ENCODE results near the gene AMPH.
"Not testable (repeated sequence)": the region's sequence is repeated elsewhere in the genome, so short reads cannot be mapped to it uniquely, and the experiment has no call there.

Gene AMPH

DNA sequence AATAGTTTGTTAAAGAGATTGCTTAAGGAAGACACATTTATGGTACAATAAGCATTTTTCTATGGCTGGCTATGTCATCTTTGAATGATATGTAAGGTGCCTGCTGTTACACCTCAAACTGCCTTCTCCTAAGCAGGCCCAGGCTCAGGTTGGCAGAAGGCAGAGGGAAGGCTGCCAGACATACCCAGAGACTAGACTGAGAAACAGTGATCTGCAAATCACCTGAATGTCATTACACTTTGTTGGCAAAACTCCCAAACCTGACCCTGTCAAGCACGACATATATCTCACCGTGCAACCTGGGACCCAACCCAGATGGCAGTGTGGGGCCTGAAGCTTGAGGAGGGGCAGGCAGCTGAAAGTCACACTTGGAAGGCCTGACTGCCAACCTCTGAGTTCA lies 221.1 kb downstream of the AMPH start:
- Histone ChIP-seq H3K9ac (ENCODE audit: low read depth, low read length) (no peak overlapping the region), H3K27ac (ENCODE audit: low read length) (no peak overlapping the region)

DNA sequence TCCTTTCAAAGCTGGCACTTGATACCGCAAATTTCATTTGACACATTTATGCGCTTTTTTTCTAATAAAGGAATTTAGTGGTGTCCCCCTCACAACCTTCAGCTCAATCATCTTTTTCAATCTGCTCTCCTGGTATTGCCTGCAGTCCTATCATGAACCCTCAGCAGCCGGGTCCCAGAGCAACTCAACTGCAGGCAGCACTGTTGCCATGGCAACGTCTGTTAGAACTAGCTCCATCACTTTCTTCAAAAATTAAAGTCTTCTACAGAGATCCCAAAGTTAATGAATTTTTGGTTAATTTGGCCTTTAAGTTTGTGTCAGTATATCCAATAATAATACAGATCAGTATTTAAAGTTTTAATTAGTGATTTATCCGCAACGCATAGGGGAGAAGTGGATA lies 221.6 kb downstream of the AMPH start:
- no peaks in the 10 kb centered on the region for H3K36me3 ChIP-seq (ENCODE audit: insufficient read depth, low read depth, low read length)
- H3K9me3 ChIP-seq (ENCODE audit: insufficient read depth, low read depth, low read length): no peaks in the 10 kb centered on the region
- no peaks in the 10 kb centered on the region for H3K27me3 ChIP-seq (ENCODE audit: insufficient read depth, low read length)
- no peak overlapping the region for H3K4me3 ChIP-seq (ENCODE audit: low read length)
- no peak overlapping the region for H3K9ac ChIP-seq (ENCODE audit: low read depth, low read length)
- no peak overlapping the region for H3K27ac ChIP-seq (ENCODE audit: low read length)
- H3K4me1 ChIP-seq (ENCODE audit: insufficient read depth, low read length): no peaks in the 10 kb centered on the region

More for the DNA sequence above, 221.1 kb downstream of the AMPH start:
- no peaks in the 10 kb centered on the region for H3K4me1 ChIP-seq (ENCODE audit: insufficient read depth, low read length)
- H3K9me3 ChIP-seq (ENCODE audit: insufficient read depth, low read depth, low read length): no peaks in the 10 kb centered on the region
- no peak overlapping the region for H3K4me3 ChIP-seq (ENCODE audit: low read length)
- H3K27me3 ChIP-seq (ENCODE audit: insufficient read depth, low read length): no peaks in the 10 kb centered on the region
- no peaks in the 10 kb centered on the region for H3K36me3 ChIP-seq (ENCODE audit: insufficient read depth, low read depth, low read length)

DNA sequence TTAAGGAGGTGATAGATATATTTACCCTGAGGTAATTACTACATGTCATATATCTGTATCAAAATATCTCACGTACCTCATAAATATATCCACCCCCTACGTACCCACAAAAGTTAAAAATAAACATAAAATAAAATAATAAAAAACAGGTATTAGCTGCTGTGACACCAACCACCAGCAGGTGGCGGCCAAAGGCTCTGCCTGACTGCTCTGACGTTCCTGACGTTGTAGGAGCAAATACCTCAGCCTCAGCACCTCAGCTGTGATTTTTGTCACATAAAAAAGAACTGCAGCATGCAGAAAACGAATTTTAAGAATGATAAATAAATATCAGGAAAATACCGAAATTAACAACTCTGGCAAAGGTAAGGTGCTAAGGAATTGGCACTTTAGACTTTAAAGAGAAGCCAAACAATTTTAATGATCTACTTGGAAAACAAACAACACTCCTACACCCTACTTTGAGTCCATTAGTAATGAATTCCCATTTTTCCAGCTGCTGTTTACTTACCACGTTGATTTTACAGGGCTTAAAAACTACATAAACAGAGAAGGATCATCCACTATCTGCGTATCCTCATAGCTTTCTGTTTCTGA lies 232.3 kb downstream of the AMPH start:
- no peaks in the 10 kb centered on the region; the same call in none of the 2 replicates for H3K4me1 ChIP-seq (ENCODE audit: insufficient read depth, low read length)
- H3K36me3 ChIP-seq (ENCODE audit: insufficient read depth, low read depth, low read length): no peaks in the 10 kb centered on the region
- no peak overlapping the region for H3K4me3 ChIP-seq (ENCODE audit: low read length)
- H3K9ac ChIP-seq (ENCODE audit: low read depth, low read length): no peak overlapping the region
- H3K27ac ChIP-seq (ENCODE audit: low read length): no peak overlapping the region
- H3K27me3 ChIP-seq (ENCODE audit: insufficient read depth, low read length): no peaks in the 10 kb centered on the region
- H3K9me3 ChIP-seq (ENCODE audit: insufficient read depth, low read depth, low read length): no peaks in the 10 kb centered on the region

DNA sequence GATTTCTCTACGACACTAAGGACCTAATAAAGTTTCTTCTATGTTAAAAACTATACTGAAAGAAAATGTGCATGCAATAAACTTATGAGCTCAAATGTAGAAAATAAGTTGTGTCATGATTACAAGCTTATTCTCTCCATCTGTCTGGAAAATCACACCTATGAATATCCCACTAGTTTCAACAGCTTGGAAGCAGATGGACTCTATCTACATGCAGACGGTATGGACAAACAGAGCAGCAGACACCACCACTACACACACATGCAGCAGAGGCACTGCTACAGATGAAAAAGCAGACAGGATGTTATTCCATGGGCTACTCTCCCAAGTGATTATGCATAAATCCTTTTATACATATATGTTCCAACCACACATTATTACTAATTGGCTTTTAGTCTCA lies 234.3 kb downstream of the AMPH start:
- Histone ChIP-seq H3K4me1 (ENCODE audit: insufficient read depth, low read length) (no peaks in the 10 kb centered on the region; the same call in none of the 2 replicates), H3K27me3 (ENCODE audit: insufficient read depth, low read length) (no peaks in the 10 kb centered on the region), H3K4me3 (ENCODE audit: low read length) (no peak overlapping the region), H3K9me3 (ENCODE audit: insufficient read depth, low read depth, low read length) (no peaks in the 10 kb centered on the region; the same call in 1 of the 2 replicates), H3K27ac (ENCODE audit: low read length) (no peak overlapping the region), H3K36me3 (ENCODE audit: insufficient read depth, low read depth, low read length) (no peaks in the 10 kb centered on the region), H3K9ac (ENCODE audit: low read depth, low read length) (no peak overlapping the region)

DNA sequence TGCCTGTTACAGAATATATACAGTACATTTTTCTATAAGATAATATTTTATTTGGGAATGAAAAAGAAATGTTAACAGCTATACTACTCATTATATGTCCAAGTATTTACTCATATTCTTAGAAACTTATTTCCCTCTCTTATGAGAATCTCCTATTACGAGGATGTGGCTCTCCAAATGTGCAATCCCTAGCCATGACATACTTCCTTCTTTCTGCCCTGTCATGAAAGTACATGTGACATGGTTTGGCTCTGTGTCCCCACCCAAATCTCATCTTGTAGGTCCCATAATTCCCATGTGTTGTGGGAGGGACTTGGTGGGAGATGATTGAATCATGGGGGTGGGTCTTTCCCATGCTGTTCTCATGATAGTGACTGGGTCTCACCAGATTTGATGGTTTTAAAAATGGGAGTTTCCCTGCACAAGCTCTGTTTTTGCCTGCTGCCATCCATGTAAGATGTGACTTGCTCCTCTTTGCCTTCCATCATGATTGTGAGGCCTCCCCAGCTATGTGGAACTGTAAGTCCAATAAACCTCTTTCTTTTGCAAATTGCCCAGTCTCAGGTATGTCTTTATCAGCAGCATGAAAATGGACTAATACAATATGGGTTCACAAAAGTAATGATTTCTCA lies 235.1 kb downstream of the AMPH start:
- not testable (repeated sequence) for H3K36me3 ChIP-seq (ENCODE audit: insufficient read depth, low read depth, low read length); H3K4me1 ChIP-seq (ENCODE audit: insufficient read depth, low read length); H3K27me3 ChIP-seq (ENCODE audit: insufficient read depth, low read length)

DNA sequence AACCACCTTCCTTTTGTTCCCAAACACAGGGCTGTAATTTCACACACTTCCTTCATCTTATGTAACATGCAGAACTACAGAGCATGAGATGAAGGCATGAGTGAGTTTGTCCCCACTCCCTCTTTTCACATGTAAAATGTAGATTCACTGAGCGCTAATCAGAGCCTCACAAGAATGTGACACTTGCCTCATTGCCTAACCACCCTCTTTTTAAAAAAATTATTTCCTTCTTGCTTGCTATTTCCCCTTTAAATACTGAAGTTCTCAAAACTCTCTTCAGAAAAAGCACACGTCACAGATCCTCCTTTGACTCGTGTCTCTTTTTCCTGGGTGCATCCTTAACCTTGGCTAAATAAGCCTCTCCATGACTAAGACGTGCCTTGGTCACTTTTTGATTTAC lies 236.5 kb downstream of the AMPH start:
- H3K27me3 ChIP-seq (ENCODE audit: insufficient read depth, low read length): no peaks in the 10 kb centered on the region
- no peak overlapping the region for H3K27ac ChIP-seq (ENCODE audit: low read length)
- H3K4me3 ChIP-seq (ENCODE audit: low read length): no peak overlapping the region
- H3K36me3 ChIP-seq (ENCODE audit: insufficient read depth, low read depth, low read length): no peaks in the 10 kb centered on the region
- H3K4me1 ChIP-seq (ENCODE audit: insufficient read depth, low read length): no peaks in the 10 kb centered on the region; the same call in none of the 2 replicates
- H3K9me3 ChIP-seq (ENCODE audit: insufficient read depth, low read depth, low read length): no peaks in the 10 kb centered on the region; the same call in 1 of the 2 replicates
- no peak overlapping the region for H3K9ac ChIP-seq (ENCODE audit: low read depth, low read length)

More for the DNA sequence above, 235.1 kb downstream of the AMPH start:
- H3K9me3 ChIP-seq (ENCODE audit: insufficient read depth, low read depth, low read length); H3K4me3 ChIP-seq (ENCODE audit: low read length); H3K27ac ChIP-seq (ENCODE audit: low read length); H3K9ac ChIP-seq (ENCODE audit: low read depth, low read length): not testable (repeated sequence)

DNA sequence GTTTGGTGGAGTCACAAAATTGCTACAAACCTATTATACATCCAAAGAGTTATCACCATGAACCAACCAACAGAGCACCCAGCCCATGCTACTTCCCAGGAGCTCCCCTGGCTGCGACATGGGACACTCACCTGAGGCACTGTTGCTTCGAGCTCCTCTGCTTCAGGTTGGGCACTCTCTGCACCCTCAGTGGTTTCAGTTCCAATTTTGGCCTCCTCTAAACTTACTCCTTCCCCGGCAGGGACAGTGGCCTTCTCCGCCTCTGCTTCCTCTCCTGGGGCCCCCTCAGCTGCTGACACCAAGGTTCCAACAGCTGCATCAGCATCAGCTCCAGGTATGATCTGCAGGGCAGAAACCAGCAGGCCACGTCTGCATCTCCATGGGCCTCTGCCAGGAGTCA lies 237.3 kb downstream of the AMPH start:
- no peaks in the 10 kb centered on the region for H3K27me3 ChIP-seq (ENCODE audit: insufficient read depth, low read length)
- no peak overlapping the region for H3K27ac ChIP-seq (ENCODE audit: low read length)
- H3K9ac ChIP-seq (ENCODE audit: low read depth, low read length): no peak overlapping the region

DNA sequence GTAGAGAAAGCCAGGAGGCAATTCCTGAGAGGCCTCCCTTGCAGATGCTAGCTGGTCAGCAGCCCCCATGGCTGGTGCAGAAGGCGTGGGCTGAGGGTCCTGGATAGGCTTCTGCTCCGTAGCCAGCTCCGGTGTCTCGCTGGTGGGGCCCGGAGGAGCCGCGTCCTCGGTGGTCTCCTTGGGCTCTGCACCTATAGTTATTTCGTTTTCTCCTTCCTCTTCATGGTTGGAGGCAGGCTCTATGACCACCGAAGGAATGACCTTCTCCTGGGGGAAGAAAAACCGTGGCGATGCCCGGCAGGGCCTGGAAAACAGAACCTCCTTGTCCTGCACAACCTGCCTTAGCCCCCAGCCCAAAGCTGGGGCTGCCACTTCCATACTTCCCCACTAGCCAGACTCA lies 239.4 kb downstream of the AMPH start:
- no peaks in the 10 kb centered on the region for H3K27me3 ChIP-seq (ENCODE audit: insufficient read depth, low read length)
- H3K36me3 ChIP-seq (ENCODE audit: insufficient read depth, low read depth, low read length): no peaks in the 10 kb centered on the region
- no peaks in the 10 kb centered on the region; the same call in 1 of the 2 replicates for H3K4me1 ChIP-seq (ENCODE audit: insufficient read depth, low read length)
- H3K4me3 ChIP-seq (ENCODE audit: low read length): no peak overlapping the region
- H3K9me3 ChIP-seq (ENCODE audit: insufficient read depth, low read depth, low read length): no peaks in the 10 kb centered on the region; the same call in 1 of the 2 replicates
- no peak overlapping the region for H3K9ac ChIP-seq (ENCODE audit: low read depth, low read length)
- no peak overlapping the region for H3K27ac ChIP-seq (ENCODE audit: low read length)

More for the DNA sequence above, 237.3 kb downstream of the AMPH start:
- H3K36me3 ChIP-seq (ENCODE audit: insufficient read depth, low read depth, low read length): no peaks in the 10 kb centered on the region
- no peaks in the 10 kb centered on the region; the same call in 1 of the 2 replicates for H3K9me3 ChIP-seq (ENCODE audit: insufficient read depth, low read depth, low read length)
- no peak overlapping the region for H3K4me3 ChIP-seq (ENCODE audit: low read length)
- no peaks in the 10 kb centered on the region; the same call in none of the 2 replicates for H3K4me1 ChIP-seq (ENCODE audit: insufficient read depth, low read length)

DNA sequence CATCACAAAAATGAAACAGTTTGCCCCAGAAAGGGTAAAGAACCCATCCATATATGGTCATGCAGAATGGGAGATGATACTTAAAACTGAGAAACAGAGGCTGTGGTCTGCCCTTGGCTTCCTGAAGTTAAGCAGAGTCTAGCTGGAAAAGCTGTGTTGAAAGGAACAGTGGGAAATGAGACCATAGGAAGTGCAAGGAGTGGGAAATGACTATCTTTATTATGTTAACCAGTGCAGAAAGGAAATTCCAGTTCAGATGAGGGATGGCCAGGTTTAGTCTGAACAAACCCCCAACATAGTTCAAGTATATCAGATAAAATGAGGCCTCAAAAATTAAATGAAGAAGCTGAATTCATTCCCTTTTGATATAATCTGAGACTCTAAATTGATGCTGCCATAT lies 245.5 kb downstream of the AMPH start:
- Histone ChIP-seq H3K27ac (ENCODE audit: low read length) (no peak overlapping the region), H3K4me3 (ENCODE audit: low read length) (no peak overlapping the region), H3K9me3 (ENCODE audit: insufficient read depth, low read depth, low read length) (no peaks in the 10 kb centered on the region), H3K27me3 (ENCODE audit: insufficient read depth, low read length) (no peaks in the 10 kb centered on the region), H3K4me1 (ENCODE audit: insufficient read depth, low read length) (no peaks in the 10 kb centered on the region), H3K36me3 (ENCODE audit: insufficient read depth, low read depth, low read length) (no peaks in the 10 kb centered on the region), H3K9ac (ENCODE audit: low read depth, low read length) (no peak overlapping the region)

DNA sequence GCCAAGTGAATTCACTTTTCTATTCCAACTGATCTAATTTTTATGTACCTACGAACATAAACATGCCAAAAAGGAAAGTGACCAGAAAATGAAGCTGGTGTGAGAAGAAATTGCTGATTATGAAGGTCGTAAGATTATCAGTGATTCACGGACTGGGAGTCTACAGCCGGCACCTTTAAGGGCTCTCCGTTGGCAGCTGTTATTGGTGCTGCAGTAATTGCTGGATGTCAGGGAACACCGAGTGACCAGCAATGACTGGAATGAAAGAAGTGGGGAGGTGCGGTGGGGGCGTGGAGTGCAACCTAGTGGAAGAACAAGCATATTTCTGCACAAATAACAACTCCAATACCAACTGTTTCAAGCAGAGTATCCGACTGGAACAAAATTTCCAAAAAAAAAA lies 247.9 kb downstream of the AMPH start:
- Histone ChIP-seq H3K9me3 (ENCODE audit: insufficient read depth, low read depth, low read length) (no peaks in the 10 kb centered on the region), H3K27me3 (ENCODE audit: insufficient read depth, low read length) (no peaks in the 10 kb centered on the region), H3K4me3 (ENCODE audit: low read length) (no peak overlapping the region), H3K27ac (ENCODE audit: low read length) (no peak overlapping the region), H3K4me1 (ENCODE audit: insufficient read depth, low read length) (no peaks in the 10 kb centered on the region), H3K36me3 (ENCODE audit: insufficient read depth, low read depth, low read length) (no peaks in the 10 kb centered on the region), H3K9ac (ENCODE audit: low read depth, low read length) (no peak overlapping the region)

DNA sequence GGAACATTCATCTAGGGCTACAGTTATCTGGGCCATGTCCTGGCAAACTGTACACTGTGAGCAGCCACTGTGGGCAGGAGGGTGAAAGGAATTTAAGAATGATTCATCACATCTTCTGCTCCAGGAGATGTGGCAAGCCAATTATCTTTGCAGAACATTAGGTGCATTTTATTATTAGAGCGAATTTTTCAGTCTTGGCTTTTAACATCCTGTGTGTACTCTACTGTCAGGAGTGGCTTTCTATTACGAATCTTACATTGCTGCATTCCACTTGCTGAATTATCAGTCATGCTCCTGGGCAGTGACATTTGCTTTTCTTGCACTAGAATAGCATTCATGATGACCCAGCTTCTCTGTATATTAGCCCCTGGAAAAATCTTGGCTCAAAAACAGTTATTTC lies 248.5 kb downstream of the AMPH start:
- no peaks in the 10 kb centered on the region for H3K4me1 ChIP-seq (ENCODE audit: insufficient read depth, low read length)
- no peak overlapping the region for H3K9ac ChIP-seq (ENCODE audit: low read depth, low read length)
- H3K27me3 ChIP-seq (ENCODE audit: insufficient read depth, low read length): no peaks in the 10 kb centered on the region
- H3K4me3 ChIP-seq (ENCODE audit: low read length): no peak overlapping the region
- no peaks in the 10 kb centered on the region for H3K36me3 ChIP-seq (ENCODE audit: insufficient read depth, low read depth, low read length)
- H3K9me3 ChIP-seq (ENCODE audit: insufficient read depth, low read depth, low read length): no peaks in the 10 kb centered on the region
- H3K27ac ChIP-seq (ENCODE audit: low read length): no peak overlapping the region

DNA sequence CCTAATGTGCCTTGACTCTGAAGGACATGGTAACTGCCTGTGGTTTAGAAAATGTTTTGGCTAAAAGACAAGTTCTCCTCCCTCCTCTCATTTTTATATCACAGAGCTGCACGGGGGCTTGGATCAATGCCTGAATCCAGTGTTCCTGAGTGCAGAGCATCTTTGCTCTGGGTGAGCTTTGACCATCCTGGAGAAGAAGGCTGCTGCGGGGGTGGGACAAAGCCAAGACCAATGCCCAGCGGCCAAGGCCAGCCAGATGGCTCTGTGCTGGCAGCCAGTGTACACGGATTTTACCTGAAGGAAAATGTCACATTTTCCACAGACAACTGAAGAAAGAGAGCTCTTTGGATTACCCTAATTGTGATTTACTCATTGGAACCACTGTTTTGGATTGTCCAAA lies 255.7 kb downstream of the AMPH start:
- H3K27ac ChIP-seq (ENCODE audit: low read length): no peak overlapping the region
- H3K9me3 ChIP-seq (ENCODE audit: insufficient read depth, low read depth, low read length): no peaks in the 10 kb centered on the region
- H3K27me3 ChIP-seq (ENCODE audit: insufficient read depth, low read length): no peaks in the 10 kb centered on the region
- H3K9ac ChIP-seq (ENCODE audit: low read depth, low read length): no peak overlapping the region
- H3K4me1 ChIP-seq (ENCODE audit: insufficient read depth, low read length): no peaks in the 10 kb centered on the region
- no peaks in the 10 kb centered on the region for H3K36me3 ChIP-seq (ENCODE audit: insufficient read depth, low read depth, low read length)
- H3K4me3 ChIP-seq (ENCODE audit: low read length): no peak overlapping the region

All from iPS-20b (cell line).